ENCODE measurements around the gene MICU2.

DNA sequence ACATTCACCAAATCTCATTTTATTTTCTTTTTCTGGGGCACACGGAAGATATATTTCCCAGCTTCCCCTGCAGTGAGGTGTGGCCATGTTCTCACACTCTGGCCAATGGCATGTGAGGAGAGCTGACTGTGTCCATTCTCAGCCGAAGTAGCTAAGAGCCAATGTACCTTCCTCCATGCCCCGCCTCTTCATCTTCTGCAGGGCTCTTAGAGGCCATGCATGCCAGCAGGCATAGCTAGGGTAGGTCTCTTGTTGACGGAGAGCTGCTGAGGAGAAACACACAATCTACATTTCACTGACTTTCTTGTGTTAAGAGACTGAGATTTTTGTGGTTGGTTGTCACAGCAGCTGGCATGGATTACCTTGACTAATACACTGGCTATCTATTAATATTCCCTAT is 9.8 kb upstream of the MICU2 start:
- TF ChIP-seq, protein P1, sequence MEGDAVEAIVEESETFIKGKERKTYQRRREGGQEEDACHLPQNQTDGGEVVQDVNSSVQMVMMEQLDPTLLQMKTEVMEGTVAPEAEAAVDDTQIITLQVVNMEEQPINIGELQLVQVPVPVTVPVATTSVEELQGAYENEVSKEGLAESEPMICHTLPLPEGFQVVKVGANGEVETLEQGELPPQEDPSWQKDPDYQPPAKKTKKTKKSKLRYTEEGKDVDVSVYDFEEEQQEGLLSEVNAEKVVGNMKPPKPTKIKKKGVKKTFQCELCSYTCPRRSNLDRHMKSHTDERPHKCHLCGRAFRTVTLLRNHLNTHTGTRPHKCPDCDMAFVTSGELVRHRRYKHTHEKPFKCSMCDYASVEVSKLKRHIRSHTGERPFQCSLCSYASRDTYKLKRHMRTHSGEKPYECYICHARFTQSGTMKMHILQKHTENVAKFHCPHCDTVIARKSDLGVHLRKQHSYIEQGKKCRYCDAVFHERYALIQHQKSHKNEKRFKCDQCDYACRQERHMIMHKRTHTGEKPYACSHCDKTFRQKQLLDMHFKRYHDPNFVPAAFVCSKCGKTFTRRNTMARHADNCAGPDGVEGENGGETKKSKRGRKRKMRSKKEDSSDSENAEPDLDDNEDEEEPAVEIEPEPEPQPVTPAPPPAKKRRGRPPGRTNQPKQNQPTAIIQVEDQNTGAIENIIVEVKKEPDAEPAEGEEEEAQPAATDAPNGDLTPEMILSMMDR (IDR thresholded peaks at IDR 0.05) = no peak
- no peak for TF ChIP-seq POLR2A (IDR thresholded peaks at IDR 0.05)
